ENCODE measurements around the gene RAB28.
"Not testable (repeated sequence)": the region's sequence is repeated elsewhere in the genome, so short reads cannot be mapped to it uniquely, and the experiment has no call there.

RAB28 gene

DNA sequence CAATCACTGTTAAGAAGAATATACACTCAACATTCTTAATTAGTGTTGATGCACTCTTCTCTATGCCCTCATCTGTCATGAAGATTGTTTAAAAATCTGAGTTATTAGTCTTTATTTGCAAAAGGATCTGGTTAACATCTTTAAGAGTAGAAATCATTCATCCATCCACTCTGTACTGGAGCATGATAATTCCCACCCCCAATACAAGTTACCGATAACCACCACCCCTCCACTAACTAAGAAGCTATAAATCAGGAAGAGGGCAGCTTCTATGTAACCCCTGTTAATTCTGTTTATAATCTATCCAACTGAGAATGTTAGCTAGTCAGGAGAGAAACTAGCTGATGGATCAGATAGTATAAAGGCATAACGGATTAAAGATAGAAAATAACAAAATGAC is 34.5 kb downstream of the RAB28 start:
- DNase-seq (ENCODE audit: low read depth in 2 of 2), result no peak

DNA sequence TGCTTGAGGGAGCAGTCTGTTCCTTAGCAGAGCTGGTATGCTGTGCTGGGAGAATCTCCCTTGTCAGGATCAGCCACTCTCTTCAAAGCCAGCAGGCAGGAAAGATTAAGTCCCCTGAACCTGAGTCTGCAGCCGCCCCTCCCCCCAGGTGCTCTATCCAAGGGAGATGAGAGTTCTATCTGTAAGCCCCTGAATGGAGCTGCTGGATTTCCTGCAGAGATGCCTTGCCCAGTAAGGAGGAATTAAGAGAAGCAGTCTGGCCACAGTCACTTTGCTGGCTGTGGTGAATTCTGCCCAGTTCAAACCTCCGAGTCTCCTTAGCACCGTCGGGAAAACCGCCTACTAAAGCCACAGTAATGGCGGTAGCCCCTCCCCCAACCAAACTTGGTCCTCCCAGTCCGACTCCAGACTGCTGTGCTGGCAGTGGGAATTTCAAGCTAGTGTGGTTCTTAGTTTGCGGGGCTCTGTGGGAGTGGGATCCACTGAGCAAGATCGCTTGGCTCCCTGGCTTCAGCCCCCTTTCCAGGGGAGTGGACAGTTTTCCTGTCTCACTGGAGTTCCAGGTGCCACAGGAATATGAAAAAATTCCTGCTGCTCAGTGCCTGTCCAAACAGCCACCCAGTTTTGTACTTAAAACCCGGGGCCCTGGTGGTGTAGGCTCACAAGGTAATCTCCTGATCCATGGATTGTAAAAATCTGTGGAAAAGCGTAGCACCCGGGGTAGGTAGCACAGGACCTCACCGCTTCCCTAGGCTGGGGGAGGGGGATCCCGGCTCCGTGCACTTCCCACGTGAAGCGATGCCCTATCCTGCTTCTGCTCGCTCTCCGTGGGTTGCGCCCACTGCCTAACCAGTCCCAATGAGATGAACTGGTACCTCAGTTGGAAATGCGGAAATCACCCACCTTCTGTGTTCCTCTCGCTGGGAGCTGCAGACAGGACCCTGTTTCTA is 38.0 kb downstream of the RAB28 start:
- DNase-seq (ENCODE audit: low read depth in 2 of 2), result no peak

DNA sequence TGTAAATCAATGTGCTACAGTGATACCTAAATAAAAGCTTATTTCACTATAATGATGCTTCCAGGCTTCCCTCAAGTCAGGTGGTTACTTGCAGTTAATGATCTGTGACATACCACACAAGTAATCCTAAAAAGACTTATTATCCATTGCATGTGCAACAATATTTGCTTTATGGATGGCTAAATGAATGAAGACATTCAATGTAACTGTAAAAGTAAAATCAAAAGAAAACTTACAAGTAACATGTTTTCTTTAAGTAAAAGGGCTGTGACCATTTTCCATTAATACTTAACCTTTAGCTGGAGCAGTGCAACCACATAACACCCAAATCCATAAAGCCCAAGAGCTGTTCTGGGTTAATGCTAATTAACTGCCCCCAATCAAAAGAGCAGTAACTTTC is 42.6 kb downstream of the RAB28 start:
- DNase-seq (ENCODE audit: low read depth in 2 of 2), result no peak

DNA sequence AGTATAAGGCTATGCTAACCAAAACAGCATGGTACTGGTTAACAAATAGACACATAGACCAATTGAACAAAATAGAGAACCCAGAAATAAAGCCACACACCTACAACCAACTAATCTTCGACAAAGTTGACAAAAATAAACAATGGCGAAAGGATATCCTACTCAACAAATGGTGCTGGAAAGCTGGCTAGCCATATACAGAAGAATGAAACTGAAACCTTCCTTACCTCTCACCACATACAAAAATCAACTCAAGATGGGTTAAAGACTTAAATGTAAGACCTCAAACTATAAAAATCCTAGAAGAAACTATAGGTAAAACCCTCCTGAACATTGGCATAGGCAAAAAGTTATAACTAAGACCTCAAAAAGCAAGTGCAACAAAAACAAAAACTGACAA is 47.2 kb downstream of the RAB28 start:
- DNase-seq (ENCODE audit: low read depth in 2 of 2), result no peak

DNA sequence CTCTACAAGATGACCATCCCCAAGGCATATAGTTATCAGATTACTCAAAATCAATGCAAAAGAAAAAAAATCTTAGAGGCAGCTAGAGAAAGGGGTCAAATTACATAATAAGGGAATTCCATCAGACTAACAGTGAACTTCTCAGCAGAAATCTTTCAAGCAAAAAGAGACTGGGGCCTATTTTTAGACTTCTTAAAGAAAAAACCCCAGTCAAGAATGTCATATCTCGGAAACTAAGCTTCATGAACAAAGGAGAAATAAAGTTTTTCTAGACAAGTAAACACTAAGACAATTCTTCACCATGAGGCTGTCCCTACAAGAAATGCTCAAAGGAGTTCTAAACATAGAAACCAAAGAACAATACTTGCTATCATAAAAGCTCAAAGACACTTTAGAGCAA is 51.7 kb downstream of the RAB28 start:
- no peak for DNase-seq (ENCODE audit: low read depth in 2 of 2)

DNA sequence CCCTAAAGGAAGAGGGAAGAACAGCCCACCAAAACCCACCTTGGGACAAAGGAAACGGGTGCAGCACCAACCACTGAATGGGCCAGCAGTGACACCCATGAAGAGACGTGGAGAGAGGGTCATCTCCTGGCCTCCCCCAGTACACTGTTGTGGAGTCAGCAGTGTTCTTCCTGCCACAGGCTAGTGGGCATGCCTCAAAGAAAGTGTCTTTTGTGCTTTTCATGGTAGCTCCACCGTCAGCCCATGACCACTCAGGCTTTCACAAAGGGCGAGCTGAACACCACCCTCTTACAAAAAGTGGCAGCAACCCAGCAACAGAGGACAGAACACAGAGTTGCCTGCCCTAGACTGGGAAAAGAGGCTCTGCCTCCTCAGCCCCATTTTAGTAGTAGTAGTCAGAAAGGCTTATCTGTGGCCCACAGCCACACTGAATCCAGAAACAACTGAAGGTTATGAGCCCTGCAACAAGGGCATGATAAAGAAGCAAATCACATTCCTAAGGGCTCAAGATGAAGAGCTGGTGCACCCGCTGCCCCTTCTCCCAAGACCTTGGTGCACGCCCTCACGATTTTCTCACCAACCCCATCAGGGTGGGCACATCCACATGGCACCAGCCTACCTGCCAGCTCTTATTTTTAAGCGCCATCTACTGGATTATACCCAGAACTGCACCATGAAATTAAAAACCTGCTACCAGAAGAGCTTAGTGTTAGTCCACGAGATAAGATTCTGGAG is 53.1 kb downstream of the RAB28 start:
- DNase-seq (ENCODE audit: low read depth in 2 of 2), result no peak

DNA sequence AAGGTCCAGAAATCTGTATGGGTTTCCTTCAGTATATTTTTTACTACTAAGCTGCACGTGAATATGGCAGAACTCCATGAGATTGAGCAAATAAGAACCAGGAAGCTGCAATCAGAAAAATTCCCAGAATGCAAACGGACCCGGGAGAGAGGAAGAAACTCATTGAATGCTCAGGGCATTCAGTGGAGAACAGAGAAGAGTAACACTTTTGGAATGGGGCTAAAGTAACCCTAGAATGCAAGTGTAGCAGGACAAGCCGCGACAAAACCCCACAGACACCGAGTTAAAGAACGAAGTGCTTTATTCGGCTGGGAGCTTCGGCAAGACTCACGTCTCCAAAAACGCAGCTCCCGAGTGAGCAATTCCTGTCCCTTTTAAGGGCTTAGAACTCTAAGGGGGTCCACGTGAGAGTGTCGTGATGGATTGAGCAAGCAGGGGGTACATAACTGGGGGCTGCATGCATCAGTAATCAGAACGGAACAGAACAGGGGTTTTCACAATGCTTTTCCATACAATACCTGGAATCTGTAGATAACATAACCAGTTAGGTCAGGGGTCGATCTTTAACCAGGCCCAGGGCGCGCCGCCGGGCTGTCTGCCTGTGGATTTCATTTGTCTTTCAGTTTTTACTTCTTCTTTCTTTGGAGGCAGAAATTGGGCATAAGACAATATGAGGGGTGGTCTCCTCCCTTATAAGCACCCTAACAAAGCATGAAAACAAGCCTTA is 56.4 kb downstream of the RAB28 start:
- no peak for DNase-seq (ENCODE audit: low read depth in 2 of 2)

DNA sequence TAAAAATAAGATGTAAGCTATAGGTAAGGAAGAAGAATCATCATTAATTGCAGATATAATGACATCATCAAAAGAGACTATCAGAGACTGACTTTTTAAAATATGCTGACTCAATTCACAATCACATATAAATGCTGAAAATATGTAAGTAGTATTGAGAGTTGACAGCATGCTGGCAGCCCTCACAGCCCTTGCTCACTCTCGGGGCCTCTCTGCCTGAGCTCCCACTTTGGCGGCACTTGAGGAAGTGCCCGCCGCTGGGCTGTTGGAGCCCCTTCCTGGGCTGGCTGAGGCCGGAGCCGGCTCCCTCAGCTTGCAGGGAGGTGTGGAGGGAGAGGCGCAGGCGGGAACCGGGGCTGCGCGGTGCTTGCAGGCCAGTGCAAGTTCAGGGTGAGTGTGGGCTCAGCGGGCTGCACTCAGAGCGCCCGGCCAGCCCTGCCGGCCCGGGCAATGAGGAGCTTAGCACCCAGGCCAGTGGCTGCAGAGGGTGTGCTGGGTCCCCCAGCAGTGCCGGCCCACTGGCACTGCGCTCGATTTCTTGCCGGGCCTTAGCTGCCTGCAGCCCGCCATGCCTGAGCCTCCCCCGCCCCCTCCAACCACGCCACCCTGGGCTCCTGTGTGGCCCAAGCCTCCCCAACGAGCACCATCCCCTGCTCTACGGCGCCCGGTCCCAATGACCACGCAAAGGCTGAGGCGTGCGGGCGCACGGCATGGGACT is 68.9 kb downstream of the RAB28 start:
- DNase-seq (ENCODE audit: low read depth in 2 of 2), result no peak

DNA sequence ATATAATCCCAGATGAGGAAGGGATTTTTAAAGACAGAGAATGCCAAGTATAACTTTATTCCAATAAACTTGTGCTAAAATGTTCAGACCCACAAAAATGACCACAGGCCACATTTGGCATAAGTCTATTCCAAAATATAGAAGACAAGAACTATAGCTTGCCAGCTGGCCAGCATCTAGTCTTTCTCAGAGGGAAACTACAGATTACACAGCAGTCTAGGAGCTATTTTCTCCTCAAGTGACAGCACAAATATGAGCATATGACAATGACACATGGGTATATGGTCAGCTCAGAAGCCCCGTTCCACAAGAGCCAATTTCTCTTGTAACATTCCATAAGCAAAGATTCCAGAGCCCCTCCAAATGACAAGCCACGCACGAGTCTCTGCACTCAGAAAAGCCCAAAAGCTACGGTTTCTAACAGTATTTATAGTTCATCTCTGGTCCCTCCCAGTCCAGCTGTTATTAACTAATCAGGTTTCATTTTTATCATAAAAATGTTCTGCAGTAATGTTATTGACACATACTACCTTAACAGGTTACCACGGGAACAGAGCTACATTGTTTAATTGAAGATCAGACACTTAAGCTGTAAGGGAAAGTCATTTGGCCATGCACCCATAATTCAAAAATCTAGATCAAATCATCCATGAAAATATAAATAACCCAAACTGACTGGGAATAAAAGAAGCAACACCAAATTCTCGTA is 70.3 kb downstream of the RAB28 start:
- no peak for DNase-seq (ENCODE audit: low read depth in 2 of 2)

DNA sequence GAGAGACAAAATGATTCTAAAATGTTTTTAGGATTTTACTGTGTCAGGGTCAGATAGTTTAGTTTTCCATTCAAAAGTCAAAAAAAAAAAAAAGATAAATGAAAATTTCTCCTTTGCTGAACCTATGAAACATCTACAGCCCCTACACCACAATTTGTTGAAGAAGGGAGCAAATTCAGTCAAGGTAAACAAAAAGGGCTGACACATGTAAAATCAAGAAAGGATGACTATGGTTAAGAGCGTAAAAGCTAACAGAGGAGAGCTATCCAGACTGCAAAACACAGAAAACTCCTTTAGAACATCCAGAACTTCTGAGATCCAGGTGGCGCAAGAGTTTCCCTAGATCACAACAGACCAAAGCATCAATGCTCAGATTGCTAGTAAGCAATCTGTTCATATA is 72.2 kb downstream of the RAB28 start:
- DNase-seq (ENCODE audit: low read depth in 2 of 2), result no peak

DNA sequence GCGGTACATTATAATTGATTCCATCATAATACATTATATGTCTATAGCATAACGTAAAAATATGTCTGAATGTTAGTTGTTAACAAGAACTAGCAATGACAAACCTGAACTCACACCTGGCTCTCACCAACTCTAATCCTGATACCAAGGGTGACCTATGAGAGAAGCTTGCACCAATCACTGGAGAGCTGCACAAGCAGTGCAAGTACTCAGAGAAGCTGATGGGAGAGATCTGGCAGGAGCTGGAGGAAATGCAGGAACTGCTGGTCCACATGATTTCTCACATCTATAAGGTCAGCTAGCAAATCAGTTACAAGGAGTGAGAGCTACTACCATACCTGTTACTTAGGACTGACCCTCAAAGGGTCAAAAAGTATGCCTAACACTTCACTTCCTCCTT is 74.8 kb downstream of the RAB28 start:
- DNase-seq (ENCODE audit: low read depth in 2 of 2), result no peak

DNA sequence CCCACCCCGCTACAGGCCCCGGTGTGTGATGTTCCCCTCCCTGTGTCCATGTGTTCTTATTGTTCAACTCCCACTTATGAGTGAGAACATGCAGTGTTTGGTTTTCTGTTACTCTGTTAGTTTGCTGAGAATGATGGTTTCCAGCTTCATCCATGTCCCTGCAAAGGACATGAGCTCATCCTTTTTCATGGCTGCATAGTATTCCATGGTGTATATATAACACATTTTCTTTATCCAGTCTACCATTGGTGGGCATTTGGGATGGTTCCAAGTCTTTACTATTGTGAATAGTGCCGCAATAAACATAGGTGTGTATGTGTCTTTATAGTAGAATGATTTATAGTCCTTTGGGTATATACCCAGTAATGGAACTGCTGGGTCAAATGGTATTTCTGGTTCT is 78.0 kb downstream of the RAB28 start:
- not testable (repeated sequence) for DNase-seq (ENCODE audit: low read depth in 2 of 2)

DNA sequence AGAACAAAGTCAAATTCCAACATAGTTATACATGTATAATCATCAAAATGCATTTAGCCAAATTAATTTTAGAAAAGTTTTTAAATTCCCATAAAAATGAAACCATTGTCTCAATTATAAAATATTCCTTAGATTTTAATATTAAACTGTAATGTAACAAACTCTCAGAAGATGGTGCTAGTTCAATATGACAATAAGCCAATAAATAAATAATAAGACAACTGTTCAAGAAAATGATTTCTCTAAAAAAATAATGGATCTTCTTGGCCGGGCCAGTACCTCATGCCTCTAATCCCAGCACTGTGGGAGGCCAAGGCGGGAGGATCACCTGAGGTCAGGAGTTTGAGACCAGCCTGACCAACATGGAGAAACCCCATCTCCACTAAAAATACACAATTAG is 80.3 kb downstream of the RAB28 start:
- DNase-seq (ENCODE audit: low read depth in 2 of 2), result no peak

DNA sequence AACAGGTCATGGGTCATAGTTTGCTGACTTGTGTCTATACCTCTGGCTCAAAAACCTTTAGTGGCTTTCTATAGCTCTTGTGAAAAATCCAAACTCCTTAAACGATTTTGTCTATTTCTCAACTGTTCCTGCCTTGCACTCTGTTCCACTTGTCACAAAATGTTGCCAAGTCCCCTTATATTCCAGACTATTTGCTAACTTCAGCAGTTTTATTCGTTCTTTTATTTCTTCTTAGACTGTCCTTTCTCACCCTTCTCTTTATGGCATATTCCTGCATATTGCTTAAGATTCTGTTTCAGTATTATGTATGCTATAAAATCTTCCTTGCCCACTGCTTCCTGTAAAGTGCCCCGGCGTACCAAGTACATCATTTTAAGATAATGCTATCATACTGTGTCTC is 80.8 kb downstream of the RAB28 start:
- DNase-seq (ENCODE audit: low read depth in 2 of 2), result no peak

DNA sequence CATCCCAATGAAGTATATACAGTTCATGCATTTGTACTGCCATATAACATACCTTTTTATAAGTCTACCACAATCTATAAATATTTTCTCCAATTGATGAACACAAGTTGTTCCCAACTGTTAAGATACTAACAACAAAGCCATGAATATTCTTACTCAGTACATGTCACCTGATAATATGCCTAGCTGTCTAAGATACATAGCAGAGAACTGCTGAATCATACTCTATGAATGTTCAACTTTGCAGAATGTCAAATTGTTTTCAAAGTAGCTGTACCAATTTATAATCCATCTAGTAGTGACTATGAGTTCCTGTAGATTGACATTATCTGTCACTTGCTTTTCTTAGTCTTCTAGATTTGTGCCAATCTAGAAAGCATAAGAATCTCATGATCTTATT is 84.9 kb downstream of the RAB28 start:
- DNase-seq (ENCODE audit: low read depth in 2 of 2), result no peak

DNA sequence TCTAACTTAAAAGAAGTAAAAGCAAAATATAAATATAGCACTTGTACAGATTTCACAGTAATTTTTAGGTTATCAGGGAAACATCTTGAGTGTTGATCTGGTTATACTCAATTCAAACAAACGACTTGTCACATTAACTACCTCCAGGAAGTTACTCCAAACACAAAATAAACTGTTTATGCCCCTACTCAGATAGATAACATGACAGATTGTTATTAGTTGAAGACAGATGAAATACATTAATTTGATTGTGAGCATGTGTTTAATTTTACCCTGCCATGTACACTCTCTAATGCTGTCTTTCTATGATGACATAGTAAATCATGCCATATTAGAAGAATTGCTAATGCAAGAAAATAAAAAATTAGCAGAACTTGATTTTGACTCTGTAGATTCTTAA is 88.0 kb downstream of the RAB28 start:
- DNase-seq (ENCODE audit: low read depth in 2 of 2), result no peak

DNA sequence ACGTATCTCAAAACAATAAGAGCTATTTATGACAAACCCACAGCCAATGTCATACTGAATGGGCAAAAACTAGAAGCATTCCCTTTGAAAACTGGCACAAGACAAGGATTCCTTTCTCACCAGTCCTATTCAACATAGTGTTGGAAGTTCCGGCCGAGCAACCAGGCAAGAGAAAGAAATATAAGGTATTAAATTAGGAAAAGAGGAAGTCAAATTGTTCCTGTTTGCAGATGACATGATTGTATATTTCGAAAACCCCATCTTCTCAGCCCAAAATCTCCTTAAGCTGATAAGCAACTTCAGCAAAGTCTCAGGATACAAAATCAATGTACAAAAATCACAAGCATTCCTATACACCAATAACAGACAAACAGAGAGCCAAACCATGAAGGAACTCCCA is 94.2 kb downstream of the RAB28 start:
- DNase-seq (ENCODE audit: low read depth in 2 of 2), result not testable (repeated sequence)

DNA sequence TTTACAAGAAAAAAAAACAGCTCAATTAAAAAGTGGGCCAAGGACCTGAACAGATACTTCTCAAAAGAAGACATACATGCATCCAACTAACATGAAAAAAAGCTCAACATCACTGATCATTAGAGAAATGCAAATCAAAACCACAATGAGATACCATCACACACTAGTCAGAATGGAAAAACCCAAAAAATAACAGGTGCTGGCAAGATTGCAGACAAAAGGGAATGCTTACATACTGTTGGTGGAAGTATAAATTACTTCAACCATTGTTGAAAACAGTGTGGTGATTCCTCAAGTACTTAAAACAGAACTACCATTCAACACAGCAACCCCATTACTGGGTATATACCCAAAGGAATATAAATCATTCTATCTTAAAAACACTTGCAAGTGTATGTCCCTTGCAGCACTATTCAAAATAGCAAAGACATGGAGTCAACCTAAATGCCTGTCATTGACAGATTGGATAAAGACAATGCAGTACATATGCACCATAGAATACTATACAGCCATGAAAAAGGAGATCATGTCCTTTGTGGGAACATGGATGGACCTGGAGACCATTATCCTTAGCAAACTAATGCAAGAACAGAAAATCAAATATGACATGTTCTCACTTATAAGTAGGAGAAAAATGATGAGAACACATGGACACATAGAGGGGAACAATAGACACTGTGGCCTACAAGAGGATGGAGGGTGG is 97.6 kb downstream of the RAB28 start:
- no peak for DNase-seq (ENCODE audit: low read depth in 2 of 2)

DNA sequence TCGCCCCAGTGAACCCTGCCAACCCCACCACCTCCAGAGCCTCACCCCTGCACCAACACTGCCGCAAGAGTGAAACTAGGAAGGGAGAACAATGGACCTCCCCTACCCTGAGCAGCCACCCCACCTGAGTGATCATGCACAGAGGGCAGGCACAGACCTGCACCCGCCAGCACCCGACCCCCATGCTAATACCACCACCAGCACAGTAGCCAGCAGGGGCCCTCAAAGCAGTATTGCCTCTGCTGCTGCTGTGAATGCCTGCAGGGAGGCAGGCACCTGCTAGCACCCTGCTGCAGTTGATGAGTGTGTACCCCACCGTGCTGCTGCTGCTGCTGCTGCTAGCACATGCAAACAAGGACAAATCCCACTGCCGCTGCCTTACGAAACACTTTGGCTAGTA is 100.1 kb downstream of the RAB28 start:
- no peak for DNase-seq (ENCODE audit: low read depth in 2 of 2)

DNA sequence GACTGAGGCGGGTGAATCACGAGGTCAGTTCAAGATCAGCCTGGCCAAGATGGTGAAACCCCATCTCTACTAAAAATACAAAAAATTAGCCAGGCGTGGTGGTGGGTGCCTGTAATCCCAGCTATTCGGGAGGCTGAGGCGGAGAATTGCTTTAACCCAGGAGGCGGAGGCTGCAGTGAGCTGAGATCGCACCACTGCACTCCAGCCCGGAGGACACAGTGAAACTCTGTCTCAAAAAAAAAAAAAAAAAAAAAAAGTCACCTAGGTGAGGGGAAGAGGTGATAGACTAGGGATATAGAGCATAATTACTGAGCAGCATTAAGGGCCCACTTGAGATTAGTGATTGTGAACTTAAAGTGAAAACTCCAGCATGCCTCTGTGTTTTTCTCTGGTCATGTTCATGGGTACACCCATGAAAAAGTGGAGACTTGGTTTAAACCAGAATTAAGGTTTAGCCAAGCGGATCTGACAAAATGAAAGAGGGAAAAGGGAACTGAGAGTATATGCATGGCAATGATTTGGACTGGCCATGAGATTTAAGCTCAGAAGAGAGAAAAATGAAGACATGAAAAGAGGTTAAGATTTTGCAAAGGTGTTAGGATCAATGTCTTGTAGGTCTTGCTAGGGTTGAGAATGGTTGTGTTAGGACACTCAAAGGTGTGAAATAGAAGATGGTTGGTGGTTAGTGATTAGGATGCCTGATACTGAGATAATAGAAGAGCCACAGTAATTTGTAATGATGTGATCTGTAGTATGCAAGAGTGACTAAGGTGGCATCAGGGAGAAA is 105.0 kb downstream of the RAB28 start:
- DNase-seq (ENCODE audit: low read depth in 2 of 2), result no peak
